Stomach (tissue), 9 donors: ENCODE results near the gene SLC17A9. TPM values are rescaled to one million over a fixed set of nuclear protein-coding genes. Genes with fewer than 3 reads are reported as not detected.

ENCODE experiments used
- DNase-seq, 2 donors: peaks; one replicate each; pipeline versions ENCODE4 v3.0.0 to v3.0.0-alpha.2; 2013 to 2019
- H3K27ac ChIP-seq, 5 donors: fragments of 200-600 bp in 4 of 5; sonication (generic) in 4 of 5; one replicate each; pipeline ENCODE4 v1.5.1; 2013 to 2019; ENCODE audit warnings: mild to moderate bottlenecking in 1 of 5, moderate library complexity in 1 of 5
- H3K27me3 ChIP-seq, 3 donors: fragments of 200-600 bp; sonication (generic); one replicate each; pipeline ENCODE4 v1.5.1; 2017 to 2019; ENCODE audit warnings: mixed run types in 1 of 3
- H3K36me3 ChIP-seq, 4 donors: fragments of 200-600 bp; sonication (generic); 1 replicate in 3 of 4; 2 replicates in 1 of 4; pipeline ENCODE4 v1.5.1; 2016 to 2019
- H3K4me1 ChIP-seq, 4 donors: fragments of 200-600 bp; sonication (generic); one replicate each; pipeline ENCODE4 v1.5.1; 2016 to 2019
- H3K4me3 ChIP-seq, 4 donors: fragments of 200-600 bp; sonication (generic) in 3 of 4; one replicate each; pipeline ENCODE4 v1.5.1; 2016 to 2019; ENCODE audit warnings: mild to moderate bottlenecking in 1 of 4
- H3K9me3 ChIP-seq, 4 donors: fragments of 200-600 bp; sonication (generic); one replicate each; pipeline ENCODE4 v1.5.1; 2016 to 2019
- CTCF ChIP-seq, 7 experiments: fragments of 450-650 bp in 4 of 7; fragments of 200-600 bp in 3 of 7; sonication (generic) in 3 of 7; IDR thresholded peaks; one replicate each; pipeline ENCODE4 v1.5.1; 2016 to 2019; ENCODE audit warnings: antibody characterized with exemption in 7 of 7, control low read depth in 2 of 7, mild to moderate bottlenecking in 1 of 7
- EP300 ChIP-seq: sonication (generic); formaldehyde crosslinking; IDR thresholded peaks from one replicate; pipeline ENCODE4 v1.6.1; 2017; ENCODE audit warnings: antibody characterized with exemption
- POLR2A ChIP-seq, 4 donors: fragments of 450-650 bp; IDR thresholded peaks; one replicate each; pipeline ENCODE4 v1.6.1; 2016; ENCODE audit warnings: antibody characterized with exemption in 4 of 4, control low read depth in 2 of 4, mild to moderate bottlenecking in 1 of 4, moderate library complexity in 1 of 4
- POLR2AphosphoS5 ChIP-seq, 3 donors: sonication (generic); formaldehyde crosslinking; IDR thresholded peaks; one replicate each; pipeline ENCODE4 v1.6.1; 2016; ENCODE audit warnings: antibody characterized with exemption in 3 of 3
- WGBS, 5 donors: extraction: QIAGEN DNeasy Blood & Tissue Kit in 3 of 5; methylation state at CpG; one replicate each; pipeline versions ENCODE4 v1.1.5 to v1.1.7; 2013 to 2018; 5-methylcytosine and 5-hydroxymethylcytosine counted together
- intact Hi-C: fragments of 100-400 bp; cut with DNase I; formaldehyde crosslinking; loops from one replicate; pipeline ENCODE4 v1.15.1; 2023; ENCODE audit warnings: low total_unique reads
- polyA plus RNA-seq, 3 donors: library from polyadenylated mRNA; stranded (reverse); fragments of 200-250 nt; gene quantifications; one replicate each; pipeline ENCODE4 v1.2.3, GENCODE V29; 2013
- total RNA-seq, 5 donors: library from RNA; depleted of rRNA; stranded (reverse); fragments of >200 nt; gene quantifications; one replicate each; pipeline versions ENCODE4 v1.1.0 to v1.2.3, GENCODE V29; 2014 to 2016
- donor health status: healthy with polysubstance abuse.
- donor health status: Bipolar disorder and iron deficiency.
- donor health status: healthy.

Gene SLC17A9
- total and polyA plus RNA-seq, 8 donors: 1.1 to 76.4 (median 12.6) TPM

DNA sequence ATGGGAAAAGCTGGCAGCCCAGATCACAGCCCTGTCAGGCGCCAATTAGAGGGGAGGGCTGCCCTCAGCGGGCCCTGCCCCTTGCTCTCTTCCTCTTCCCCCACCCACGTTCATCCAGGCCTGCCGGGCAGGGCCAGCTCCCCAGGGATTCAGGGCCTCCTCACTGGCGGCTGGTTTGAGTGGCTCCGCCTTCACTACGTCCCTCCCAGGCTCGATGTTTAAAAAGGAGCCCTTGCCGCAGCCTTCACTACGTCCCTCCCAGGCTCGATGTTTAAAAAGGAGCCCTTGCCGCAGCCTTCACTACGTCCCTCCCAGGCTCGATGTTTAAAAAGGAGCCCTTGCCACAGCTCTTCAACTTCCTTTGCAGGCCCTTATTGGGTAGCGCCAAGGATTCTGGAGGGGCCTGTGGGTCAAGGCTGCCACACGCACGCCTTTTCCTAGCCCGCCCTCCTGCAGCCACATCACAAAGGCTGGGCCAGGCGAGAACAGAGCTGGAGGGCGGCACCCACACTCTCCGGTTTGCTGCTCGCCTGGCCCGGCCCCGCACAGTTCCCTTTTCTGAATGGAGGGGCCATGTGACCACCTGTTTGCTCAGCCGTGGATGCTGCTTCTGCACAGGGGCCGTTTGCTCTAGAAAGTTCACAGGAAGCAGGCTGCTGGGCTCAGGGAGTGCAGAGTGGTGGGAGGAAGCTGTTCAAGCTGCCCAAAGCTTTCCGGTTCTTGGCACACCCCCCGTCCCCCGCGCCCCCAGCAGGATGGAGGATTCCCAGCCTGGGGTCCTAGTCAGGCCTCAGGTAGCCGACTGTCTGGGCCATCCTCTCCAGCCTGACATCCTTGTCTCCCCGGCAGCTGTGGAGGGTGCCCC is 1.6 kb downstream of the SLC17A9 start:
- peaks cover 10 to 47% (median 27%) of the 10 kb centered on the region in 4 donors for H3K36me3 ChIP-seq

GRCh38 chr20:62955519-62956386 is 3.2 kb downstream of the SLC17A9 start:
- Histone ChIP-seq H3K27me3 (no peaks in the 10 kb centered on the region), H3K4me1 (peaks cover 37 to 53% (median 47%) of the 10 kb centered on the region in 4 donors), H3K36me3 (peaks cover 0 to 46% (median 12%) of the 10 kb centered on the region in 4 donors), H3K4me3 (no peak overlapping the region), H3K9me3 (no peaks in the 10 kb centered on the region), H3K27ac (peak overlapping the region; percentile 51 to 92 (median 86))
- TF ChIP-seq CTCF (IDR thresholded peaks at IDR 0.05) (no peak), EP300 (no peak), POLR2A (IDR thresholded peaks at IDR 0.05) (no peak), POLR2AphosphoS5 (IDR thresholded peaks at IDR 0.05) (peak in 2 of 3 donors; percentile 20 to 44)
- peak; percentile 76 to 79 for DNase-seq
- 30 to 62% (median 36%) methylated on average over 12 to 23 of the region's 23 CpGs for WGBS, 5 donors
- intact Hi-C loops: no loop called here

More for the DNA sequence above, 1.6 kb downstream of the SLC17A9 start:
- peak; percentile 75 to 95 for DNase-seq
- intact Hi-C loops: no loop called here
- H3K9me3 ChIP-seq: no peaks in the 10 kb centered on the region
- H3K27me3 ChIP-seq: no peaks in the 10 kb centered on the region
- peaks cover 37 to 53% (median 47%) of the 10 kb centered on the region in 4 donors for H3K4me1 ChIP-seq
- 4 to 10% (median 4%) methylated on average over 22 to 32 of the region's 32 CpGs for WGBS, 5 donors
- peak overlapping the region; percentile 81 to 92 (median 86) for H3K27ac ChIP-seq
- TF ChIP-seq POLR2AphosphoS5 (IDR thresholded peaks at IDR 0.05) (peak in 2 of 3 donors; percentile 2 to 49), POLR2A (IDR thresholded peaks at IDR 0.05) (no peak)
- peak overlapping the region; percentile 33 to 50 (median 48) for H3K4me3 ChIP-seq

GRCh38 chr20:62956387-62957135 is 4.1 kb downstream of the SLC17A9 start:
- 85 to 89% (median 89%) methylated on average over 20 to 25 of the region's 25 CpGs for WGBS, 5 donors
- DNase-seq: no peak
- Histone ChIP-seq H3K27ac (peak overlapping the region in 4 of 5 donors; percentile 84 to 92 (median 88)), H3K36me3 (peaks cover 0 to 47% (median 10%) of the 10 kb centered on the region in 4 donors), H3K4me1 (peaks cover 37 to 51% (median 47%) of the 10 kb centered on the region in 4 donors), H3K4me3 (no peak overlapping the region), H3K27me3 (no peaks in the 10 kb centered on the region), H3K9me3 (no peaks in the 10 kb centered on the region)
- intact Hi-C loops: no loop called here
- TF ChIP-seq EP300 (no peak), POLR2A (IDR thresholded peaks at IDR 0.05) (no peak), CTCF (IDR thresholded peaks at IDR 0.05) (no peak), POLR2AphosphoS5 (IDR thresholded peaks at IDR 0.05) (no peak)

DNA sequence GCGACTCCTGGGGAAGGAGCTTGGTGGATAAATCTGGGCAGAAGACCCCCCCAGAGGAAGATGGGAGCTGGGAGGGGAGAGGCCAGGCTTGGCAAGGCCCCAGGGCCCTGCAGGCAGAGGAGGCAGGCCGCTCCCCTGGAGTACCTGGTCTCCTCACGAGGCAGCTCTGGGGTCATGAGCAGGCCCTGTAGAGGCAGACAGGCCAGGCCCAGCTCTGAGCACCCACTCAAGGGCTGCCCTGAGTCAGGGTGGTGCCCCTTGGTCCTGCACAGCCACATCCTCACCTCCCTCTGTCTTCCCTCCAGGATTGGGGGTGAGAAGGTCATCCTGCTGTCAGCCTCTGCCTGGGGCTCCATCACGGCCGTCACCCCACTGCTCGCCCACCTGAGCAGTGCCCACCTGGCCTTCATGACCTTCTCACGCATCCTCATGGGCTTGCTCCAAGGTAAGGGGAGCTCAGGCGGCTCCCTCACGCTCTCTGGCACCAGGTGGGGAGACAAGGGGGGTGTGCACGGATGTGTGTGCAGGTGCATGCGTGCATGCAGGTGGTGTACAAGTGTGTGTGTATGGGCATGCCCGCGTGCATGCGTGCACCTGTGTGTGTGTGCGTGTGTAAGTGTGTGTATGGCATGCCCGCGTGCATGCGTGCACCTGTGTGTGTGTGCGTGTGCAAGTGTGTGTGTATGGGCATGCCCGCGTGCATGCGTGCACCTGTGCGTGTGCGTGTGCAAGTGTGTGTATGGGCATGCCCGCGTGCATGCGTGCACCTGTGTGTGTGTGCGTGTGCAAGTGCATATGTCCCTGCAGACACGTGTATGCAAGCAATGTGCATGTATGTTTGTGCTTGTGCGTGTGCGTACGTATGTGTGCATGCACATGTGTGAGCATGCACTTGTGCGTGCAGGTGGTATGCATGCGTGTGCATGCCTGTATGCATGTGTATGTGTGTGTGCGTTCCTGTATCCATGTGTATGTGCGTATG is 4.9 kb downstream of the SLC17A9 start:
- H3K27ac ChIP-seq: no peak overlapping the region
- no peaks in the 10 kb centered on the region for H3K27me3 ChIP-seq
- intact Hi-C loops: no loop called here
- no peak for DNase-seq
- no peak overlapping the region for H3K4me3 ChIP-seq
- H3K9me3 ChIP-seq: no peaks in the 10 kb centered on the region
- H3K36me3 ChIP-seq: peaks cover 0 to 56% (median 15%) of the 10 kb centered on the region in 4 donors
- WGBS, 5 donors: 93 to 96% (median 94%) methylated on average over 32 to 36 of the region's 36 CpGs
- TF ChIP-seq POLR2A (IDR thresholded peaks at IDR 0.05) (no peak), CTCF (IDR thresholded peaks at IDR 0.05) (no peak), EP300 (no peak), POLR2AphosphoS5 (IDR thresholded peaks at IDR 0.05) (no peak)
- H3K4me1 ChIP-seq: peaks cover 31 to 43% (median 39%) of the 10 kb centered on the region in 4 donors
